Measurements from ENCODE around the gene OPRD1. TPM values are rescaled to one million over a fixed set of nuclear protein-coding genes. Genes with fewer than 3 reads are reported as not detected.

OPRD1 gene
- total RNA-seq, 4 donors from 2014 or later = 0.24 TPM; not detected in 3

GRCh38 chr1:28832966-28833365, 21.0 kb downstream of the OPRD1 start:
- WGBS, 2 donors = 87 to 89% methylated on average over 4 of the region's 4 CpGs
- no peaks in the 10 kb centered on the region for H3K36me3 ChIP-seq
- DNase-seq = no peak
- H3K4me1 ChIP-seq = no peaks in the 10 kb centered on the region
- intact Hi-C loops (cut with DNase I) = no loop called here
- TF ChIP-seq POLR2A (IDR thresholded peaks at IDR 0.05) (no peak), CTCF (IDR thresholded peaks at IDR 0.05) (no peak)
- no peaks in the 10 kb centered on the region for H3K9me3 ChIP-seq
- H3K27ac ChIP-seq = no peak overlapping the region
- H3K4me3 ChIP-seq (replicated peaks in 1 of 3) = no peak overlapping the region
- H3K27me3 ChIP-seq = no peaks in the 10 kb centered on the region

- intact Hi-C loops (cut with DNase I) = no loop called here
- Histone ChIP-seq H3K4me3 (replicated peaks in 1 of 3) (no peak overlapping the region), H3K36me3 (no peaks in the 10 kb centered on the region), H3K27me3 (no peaks in the 10 kb centered on the region), H3K4me1 (no peaks in the 10 kb centered on the region), H3K27ac (no peak overlapping the region), H3K9me3 (no peaks in the 10 kb centered on the region)
- DNase-seq = no peak
- no peak for TF ChIP-seq CTCF (IDR thresholded peaks at IDR 0.05)
- TF ChIP-seq POLR2A (IDR thresholded peaks at IDR 0.05) = no peak
- WGBS, 2 donors = 90 to 93% methylated on average over 7 of the region's 7 CpGs
Observed at GRCh38 chr1:28833381-28833780, 21.4 kb downstream of the OPRD1 start.

GRCh38 chr1:28835237-28835650, 23.3 kb downstream of the OPRD1 start:
- no peak for DNase-seq
- no peak overlapping the region for H3K4me3 ChIP-seq (replicated peaks in 1 of 3)
- no peaks in the 10 kb centered on the region for H3K9me3 ChIP-seq
- TF ChIP-seq CTCF (IDR thresholded peaks at IDR 0.05) (no peak), POLR2A (IDR thresholded peaks at IDR 0.05) (no peak)
- no peaks in the 10 kb centered on the region for H3K36me3 ChIP-seq
- H3K27ac ChIP-seq = no peak overlapping the region
- intact Hi-C loops (cut with DNase I) = no loop called here
- H3K4me1 ChIP-seq = no peaks in the 10 kb centered on the region
- WGBS, 2 donors = 34 to 46% methylated on average over 4 of the region's 4 CpGs
- no peaks in the 10 kb centered on the region for H3K27me3 ChIP-seq

GRCh38 chr1:28836421-28836956, 24.5 kb downstream of the OPRD1 start:
- TF ChIP-seq CTCF (IDR thresholded peaks at IDR 0.05) (no peak), POLR2A (IDR thresholded peaks at IDR 0.05) (no peak)
- no peaks in the 10 kb centered on the region for H3K4me1 ChIP-seq
- H3K9me3 ChIP-seq = no peaks in the 10 kb centered on the region
- no peaks in the 10 kb centered on the region for H3K27me3 ChIP-seq
- no peak overlapping the region for H3K4me3 ChIP-seq (replicated peaks in 1 of 3)
- intact Hi-C loops (cut with DNase I) = no loop called here
- no peak for DNase-seq
- no peaks in the 10 kb centered on the region for H3K36me3 ChIP-seq
- 91% methylated on average over 15 of the region's 15 CpGs for WGBS, 2 donors
- no peak overlapping the region for H3K27ac ChIP-seq

GRCh38 chr1:28840928-28841544, 29.1 kb downstream of the OPRD1 start:
- no peaks in the 10 kb centered on the region for H3K9me3 ChIP-seq
- no peak overlapping the region for H3K27ac ChIP-seq
- no peaks in the 10 kb centered on the region for H3K4me1 ChIP-seq
- WGBS, 2 donors = 83 to 89% methylated on average over 8 of the region's 8 CpGs
- H3K27me3 ChIP-seq = no peaks in the 10 kb centered on the region
- H3K36me3 ChIP-seq = no peaks in the 10 kb centered on the region
- intact Hi-C loops (cut with DNase I) = no loop called here
- TF ChIP-seq POLR2A (IDR thresholded peaks at IDR 0.05) (no peak), CTCF (IDR thresholded peaks at IDR 0.05) (no peak)
- H3K4me3 ChIP-seq (replicated peaks in 1 of 3) = no peak overlapping the region
- no peak for DNase-seq
